GM23338 (cell line): Measurements from ENCODE around the gene MYH7. TPM values are rescaled to one million over a fixed set of nuclear protein-coding genes. Genes with fewer than 3 reads are reported as not detected.

ENCODE experiments used
- CTCF ChIP-seq, 2 experiments: fragments of 200-600 bp in 1 of 2; sonication (generic) in 1 of 2; conservative IDR thresholded peaks; 2 replicates each; pipeline versions ENCODE4 v1.5.1 to v1.6.1; 2016 to 2017; ENCODE audit warnings: antibody characterized with exemption in 2 of 2, low read depth in 2 of 2, mild to moderate bottlenecking in 2 of 2, moderate library complexity in 1 of 2
- ETS1 ChIP-seq: IDR thresholded peaks from 2 replicates; pipeline ENCODE4 v1.6.1; 2016; ENCODE audit warnings: antibody characterized with exemption
- POLR2AphosphoS5 ChIP-seq: IDR thresholded peaks from 2 replicates; pipeline ENCODE4 v1.6.1; 2016; ENCODE audit warnings: antibody characterized with exemption, low read depth
- STAT1 ChIP-seq: IDR thresholded peaks from one replicate; pipeline ENCODE4 v1.6.1; 2016; ENCODE audit warnings: antibody characterized with exemption; ENCODE audit not compliant: unreplicated experiment
- ZNF114 ChIP-seq: fragments of 250-450 bp; sonication (Bioruptor Pico); IDR thresholded peaks from 2 replicates; pipeline ENCODE4 v1.5.0; 2020; ENCODE audit warnings: mild to moderate bottlenecking, moderate library complexity
- ZNF462 ChIP-seq: fragments of 250-450 bp; sonication (Bioruptor Pico); IDR thresholded peaks from 2 replicates; pipeline ENCODE4 v1.5.0; 2020; ENCODE audit warnings: mild to moderate bottlenecking, moderate library complexity
- polyA plus RNA-seq: library from polyadenylated mRNA; unstranded; fragments of >200 nt; fragmentation: Nextera tagmentation; extraction: Ambion mirVana; gene quantifications from 2 replicates; pipeline ENCODE4 v1.2.1, GENCODE V29; 2016
- total RNA-seq: library from RNA; depleted of rRNA; stranded (reverse); fragments of >200 nt; shearing (Covaris generic); gene quantifications from 2 replicates; pipeline ENCODE4 v1.2.3, GENCODE V29; 2014

Gene MYH7
- total and polyA plus RNA-seq, 2 experiments from 2014 or later: not detected

- TF ChIP-seq ZNF462 (no peak), CTCF (conservative IDR thresholded peaks at IDR 0.05; ENCODE audit: low read depth in 2 of 2) (no peak), STAT1 (no peak), ETS1 (no peak), POLR2AphosphoS5 (no peak), ZNF114 (no peak)
Measured at GRCh38 chr14:23382731-23383440, 52.6 kb downstream of the MYH7 start (continued).
